Cortex of kidney (tissue), 1 donor: ENCODE results near the gene GPC5.

Experiments used
- DNase-seq: peaks from one replicate; lab custom pipeline; 2025; lab: John Stamatoyannopoulos, UW

Gene GPC5

GRCh38 chr13:92377396-92377795, 979.0 kb downstream of the GPC5 start:
- no peak for DNase-seq

GRCh38 chr13:92379371-92379770, 981.0 kb downstream of the GPC5 start:
- no peak for DNase-seq

- no peak for DNase-seq
Measured at GRCh38 chr13:92384410-92384809, 986.0 kb downstream of the GPC5 start.

- DNase-seq = no peak
Measured at GRCh38 chr13:92387245-92387644, 988.8 kb downstream of the GPC5 start.

- DNase-seq = no peak
Measured at GRCh38 chr13:92390217-92390616, 991.8 kb downstream of the GPC5 start.

GRCh38 chr13:92403606-92404005, 1005.2 kb downstream of the GPC5 start:
- DNase-seq = no peak

GRCh38 chr13:92407858-92408257, 1009.4 kb downstream of the GPC5 start:
- DNase-seq = no peak

GRCh38 chr13:92412481-92412880, 1014.1 kb downstream of the GPC5 start:
- DNase-seq = no peak

- DNase-seq = no peak
Measured at GRCh38 chr13:92412996-92413395, 1014.6 kb downstream of the GPC5 start.

GRCh38 chr13:92413452-92413851, 1015.0 kb downstream of the GPC5 start:
- DNase-seq = no peak

- DNase-seq = no peak
Measured at GRCh38 chr13:92414851-92415250, 1016.4 kb downstream of the GPC5 start.

- DNase-seq = no peak
Measured at GRCh38 chr13:92415781-92416180, 1017.4 kb downstream of the GPC5 start.

- no peak for DNase-seq
Measured at GRCh38 chr13:92418818-92419412, 1020.5 kb downstream of the GPC5 start.

GRCh38 chr13:92429231-92429630, 1030.8 kb downstream of the GPC5 start:
- no peak for DNase-seq

GRCh38 chr13:92433386-92433785, 1035.0 kb downstream of the GPC5 start:
- DNase-seq = no peak

- no peak for DNase-seq
Measured at GRCh38 chr13:92433963-92434362, 1035.5 kb downstream of the GPC5 start.

- no peak for DNase-seq
Measured at GRCh38 chr13:92436924-92437323, 1038.5 kb downstream of the GPC5 start.

GRCh38 chr13:92444244-92444643, 1045.8 kb downstream of the GPC5 start:
- DNase-seq = no peak

- no peak for DNase-seq
Measured at GRCh38 chr13:92451060-92451459, 1052.6 kb downstream of the GPC5 start.

GRCh38 chr13:92452840-92453239, 1054.4 kb downstream of the GPC5 start:
- DNase-seq = no peak

GRCh38 chr13:92459306-92459705, 1060.9 kb downstream of the GPC5 start:
- DNase-seq = no peak

GRCh38 chr13:92460479-92460878, 1062.1 kb downstream of the GPC5 start:
- no peak for DNase-seq

GRCh38 chr13:92461402-92461801, 1063.0 kb downstream of the GPC5 start:
- DNase-seq = no peak

GRCh38 chr13:92461831-92462230, 1063.4 kb downstream of the GPC5 start:
- DNase-seq = no peak

- no peak for DNase-seq
Measured at GRCh38 chr13:92463134-92463533, 1064.7 kb downstream of the GPC5 start.
